ENCODE results near the gene ANKS6.
A peak's percentile ranks its signal among the peaks of the same experiment; 100 is the strongest.

The ANKS6 gene

DNA sequence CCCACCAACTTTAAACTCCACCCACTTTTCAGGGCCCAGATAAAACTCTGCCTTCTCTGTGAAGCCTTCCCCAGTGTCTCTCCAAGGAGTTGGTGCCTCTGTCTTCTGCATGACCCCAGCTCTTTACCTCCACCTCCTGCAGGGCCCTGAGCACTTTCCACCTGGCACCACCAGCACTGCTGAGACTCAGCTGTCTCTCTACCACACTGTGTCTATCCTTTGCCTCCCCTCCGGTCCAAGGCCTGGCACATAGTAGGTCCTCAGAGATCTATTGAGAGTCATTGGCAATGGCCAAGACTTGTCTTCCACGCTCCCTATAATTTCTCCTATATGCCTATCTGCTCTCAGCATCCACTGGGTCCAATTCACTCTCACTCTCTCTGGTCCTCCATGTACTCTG is 74.7 kb downstream of the ANKS6 start:
- Histone ChIP-seq H3K4me2 (ENCODE audit: low read length) (no peak overlapping the region), H3K9ac (ENCODE audit: low read depth, low read length) (no peak overlapping the region), H3K4me3 (ENCODE audit: low read length) (no peak overlapping the region), H3K36me3 (ENCODE audit: insufficient read depth, low read length) (no peaks in the 10 kb centered on the region), H3K4me1 (ENCODE audit: control insufficient read depth, insufficient read depth, low read length) (no peaks in the 10 kb centered on the region), H3K9me3 (replicated peaks; ENCODE audit: low read length) (no peaks in the 10 kb centered on the region), H3K27me3 (ENCODE audit: control insufficient read depth, insufficient read depth, low read length) (peaks cover 68% of the 10 kb centered on the region)

DNA sequence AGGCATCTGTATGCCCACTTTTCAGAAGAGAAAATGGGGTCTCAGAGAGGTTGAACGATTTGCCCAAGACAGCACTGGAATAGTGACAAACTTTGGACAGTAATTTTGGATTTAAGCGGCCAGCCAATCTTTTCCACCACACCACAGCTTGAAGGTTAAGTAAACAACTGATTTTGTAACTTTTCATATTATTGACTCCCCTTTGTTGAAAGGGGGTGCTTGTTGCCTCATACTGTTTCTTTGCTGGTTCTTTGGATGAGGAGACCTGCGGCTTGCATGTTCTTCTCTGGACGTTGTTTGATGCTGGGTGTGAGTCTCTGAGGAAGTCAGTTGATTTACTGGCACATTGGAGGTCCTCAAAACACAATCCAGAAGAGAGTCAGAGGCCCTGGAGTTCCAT is 76.0 kb downstream of the ANKS6 start:
- no peak overlapping the region for H3K9ac ChIP-seq (ENCODE audit: low read depth, low read length)
- no peak overlapping the region for H3K4me3 ChIP-seq (ENCODE audit: low read length)
- H3K27me3 ChIP-seq (ENCODE audit: control insufficient read depth, insufficient read depth, low read length), result peaks cover 68% of the 10 kb centered on the region
- no peak overlapping the region for H3K4me2 ChIP-seq (ENCODE audit: low read length)
- H3K36me3 ChIP-seq (ENCODE audit: insufficient read depth, low read length), result no peaks in the 10 kb centered on the region
- H3K9me3 ChIP-seq (replicated peaks; ENCODE audit: low read length), result no peaks in the 10 kb centered on the region
- no peaks in the 10 kb centered on the region for H3K4me1 ChIP-seq (ENCODE audit: control insufficient read depth, insufficient read depth, low read length)

DNA sequence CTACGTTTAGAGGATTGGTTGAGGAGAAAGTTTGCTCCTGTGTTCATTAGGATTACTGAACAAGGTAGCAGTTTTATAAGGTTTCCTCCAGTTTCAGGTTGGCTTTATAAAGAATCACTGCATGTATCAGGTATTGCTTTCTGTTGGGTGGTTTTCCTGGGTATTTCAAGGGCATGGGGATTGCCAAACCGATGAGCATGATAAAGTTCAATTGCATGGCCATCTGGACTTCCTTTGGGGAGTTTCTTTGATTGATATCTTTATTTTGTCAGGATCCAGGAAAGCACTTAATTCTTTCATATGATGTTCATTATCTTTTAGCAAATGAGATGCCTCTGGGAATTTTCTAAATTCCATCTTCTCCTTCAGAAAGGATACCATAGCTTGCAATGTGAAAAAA is 77.3 kb downstream of the ANKS6 start:
- Histone ChIP-seq H3K9ac (ENCODE audit: low read depth, low read length) (no peak overlapping the region), H3K4me3 (ENCODE audit: low read length) (no peak overlapping the region), H3K4me2 (ENCODE audit: low read length) (no peak overlapping the region), H3K36me3 (ENCODE audit: insufficient read depth, low read length) (no peaks in the 10 kb centered on the region), H3K9me3 (replicated peaks; ENCODE audit: low read length) (no peaks in the 10 kb centered on the region), H3K4me1 (ENCODE audit: control insufficient read depth, insufficient read depth, low read length) (no peaks in the 10 kb centered on the region), H3K27me3 (ENCODE audit: control insufficient read depth, insufficient read depth, low read length) (peaks cover 71% of the 10 kb centered on the region)

DNA sequence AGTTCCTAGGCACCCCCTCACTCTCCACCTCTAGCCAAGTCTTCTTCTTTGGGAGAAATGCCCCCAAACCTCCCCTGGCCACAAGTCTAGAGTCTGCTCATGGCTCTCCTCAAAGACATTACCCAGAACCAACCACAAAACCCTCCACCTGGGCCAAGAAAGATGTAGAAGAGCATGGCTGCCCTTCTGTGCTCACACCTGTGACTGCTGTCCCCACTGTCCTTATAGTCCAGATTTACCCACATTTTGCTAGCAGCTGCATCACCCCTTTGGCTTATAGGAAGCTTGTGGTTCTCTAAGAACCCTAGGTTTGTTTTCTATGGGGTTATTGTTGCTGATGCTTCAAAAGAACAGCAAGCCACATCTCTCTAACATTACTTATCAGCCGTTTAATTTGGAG is 81.5 kb downstream of the ANKS6 start:
- no peaks in the 10 kb centered on the region for H3K9me3 ChIP-seq (replicated peaks; ENCODE audit: low read length)
- peaks cover 84% of the 10 kb centered on the region for H3K27me3 ChIP-seq (ENCODE audit: control insufficient read depth, insufficient read depth, low read length)
- H3K9ac ChIP-seq (ENCODE audit: low read depth, low read length), result no peak overlapping the region
- H3K36me3 ChIP-seq (ENCODE audit: insufficient read depth, low read length), result no peaks in the 10 kb centered on the region
- H3K4me3 ChIP-seq (ENCODE audit: low read length), result no peak overlapping the region
- H3K4me1 ChIP-seq (ENCODE audit: control insufficient read depth, insufficient read depth, low read length), result no peaks in the 10 kb centered on the region
- H3K4me2 ChIP-seq (ENCODE audit: low read length), result no peak overlapping the region

DNA sequence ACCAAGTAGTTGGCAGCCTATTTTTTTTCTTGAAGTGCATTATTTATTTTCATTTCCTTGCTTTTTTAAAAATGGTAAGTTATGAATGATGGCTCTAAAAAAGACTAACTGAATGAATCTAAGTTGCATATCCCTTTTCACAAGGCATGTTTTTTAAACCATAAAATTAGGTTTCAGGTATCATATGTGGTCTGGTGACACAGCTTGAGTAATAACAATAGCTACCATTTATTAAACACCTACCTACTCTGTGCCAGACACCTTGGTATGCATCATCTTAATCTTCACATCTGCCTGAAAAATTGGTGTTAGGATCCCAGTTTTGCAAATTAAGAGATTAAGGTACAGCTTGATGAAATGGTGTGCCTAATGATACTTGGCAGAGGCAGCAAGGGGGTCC is 83.4 kb downstream of the ANKS6 start:
- H3K4me3 ChIP-seq (ENCODE audit: low read length), result no peak overlapping the region

DNA sequence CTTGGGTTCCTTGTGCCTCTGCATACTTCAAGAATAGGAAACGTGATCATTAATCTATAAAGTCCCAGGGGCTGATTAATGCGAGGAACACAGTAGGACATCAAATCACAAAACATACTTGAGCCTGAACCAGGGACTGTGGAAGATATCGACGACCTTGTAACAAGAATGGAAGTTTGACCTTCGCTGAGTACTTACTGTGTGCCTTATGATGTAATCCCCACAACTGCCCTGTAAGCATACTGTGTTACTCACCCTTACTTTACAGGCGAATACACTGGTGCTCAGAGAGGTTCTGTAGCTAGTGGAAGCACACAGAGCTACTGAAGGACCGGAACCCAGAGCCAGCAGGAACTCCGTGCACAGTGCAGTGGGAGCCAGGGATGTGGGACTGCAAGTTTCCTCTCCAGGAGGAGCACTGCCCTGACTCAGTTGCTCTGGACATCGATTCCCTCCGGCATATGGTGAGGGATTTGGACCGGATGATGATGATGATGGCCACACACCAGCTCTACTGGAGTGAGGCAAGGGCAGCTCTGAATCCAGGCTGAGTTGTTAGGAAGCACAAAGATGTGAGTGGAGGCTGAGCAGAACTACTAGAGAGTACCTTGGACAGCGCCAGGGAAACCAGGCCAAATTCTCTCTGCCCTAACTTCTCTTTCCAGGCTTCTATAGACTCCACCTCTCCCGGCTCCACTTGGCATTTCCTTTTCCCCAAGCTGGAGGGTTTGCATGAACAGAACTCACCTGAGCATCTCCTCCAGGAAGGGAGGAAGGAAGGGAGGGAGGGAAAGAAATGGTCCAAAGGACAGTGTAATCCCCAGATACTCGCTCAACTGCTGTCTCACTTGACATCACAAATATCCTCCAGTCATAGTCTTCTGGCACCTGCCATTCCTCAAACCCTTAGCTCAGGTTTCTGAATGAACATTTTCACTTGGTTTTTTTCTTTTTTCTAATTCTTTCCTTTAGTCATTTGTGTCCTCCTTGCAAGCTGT is 86.1 kb downstream of the ANKS6 start:
- peaks cover 6% of the 10 kb centered on the region for H3K4me1 ChIP-seq (ENCODE audit: control insufficient read depth, insufficient read depth, low read length)
- no peak overlapping the region for H3K4me2 ChIP-seq (ENCODE audit: low read length)
- H3K9me3 ChIP-seq (replicated peaks; ENCODE audit: low read length), result no peaks in the 10 kb centered on the region
- peaks cover 87% of the 10 kb centered on the region for H3K27me3 ChIP-seq (ENCODE audit: control insufficient read depth, insufficient read depth, low read length)
- no peaks in the 10 kb centered on the region for H3K36me3 ChIP-seq (ENCODE audit: insufficient read depth, low read length)
- no peak overlapping the region for H3K4me3 ChIP-seq (ENCODE audit: low read length)
- no peak overlapping the region for H3K9ac ChIP-seq (ENCODE audit: low read depth, low read length)

More for the DNA sequence above, 83.4 kb downstream of the ANKS6 start:
- H3K9ac ChIP-seq (ENCODE audit: low read depth, low read length), result no peak overlapping the region
- no peak overlapping the region for H3K4me2 ChIP-seq (ENCODE audit: low read length)
- H3K36me3 ChIP-seq (ENCODE audit: insufficient read depth, low read length), result no peaks in the 10 kb centered on the region
- H3K9me3 ChIP-seq (replicated peaks; ENCODE audit: low read length), result no peaks in the 10 kb centered on the region
- no peaks in the 10 kb centered on the region for H3K4me1 ChIP-seq (ENCODE audit: control insufficient read depth, insufficient read depth, low read length)
- peaks cover 85% of the 10 kb centered on the region for H3K27me3 ChIP-seq (ENCODE audit: control insufficient read depth, insufficient read depth, low read length)

DNA sequence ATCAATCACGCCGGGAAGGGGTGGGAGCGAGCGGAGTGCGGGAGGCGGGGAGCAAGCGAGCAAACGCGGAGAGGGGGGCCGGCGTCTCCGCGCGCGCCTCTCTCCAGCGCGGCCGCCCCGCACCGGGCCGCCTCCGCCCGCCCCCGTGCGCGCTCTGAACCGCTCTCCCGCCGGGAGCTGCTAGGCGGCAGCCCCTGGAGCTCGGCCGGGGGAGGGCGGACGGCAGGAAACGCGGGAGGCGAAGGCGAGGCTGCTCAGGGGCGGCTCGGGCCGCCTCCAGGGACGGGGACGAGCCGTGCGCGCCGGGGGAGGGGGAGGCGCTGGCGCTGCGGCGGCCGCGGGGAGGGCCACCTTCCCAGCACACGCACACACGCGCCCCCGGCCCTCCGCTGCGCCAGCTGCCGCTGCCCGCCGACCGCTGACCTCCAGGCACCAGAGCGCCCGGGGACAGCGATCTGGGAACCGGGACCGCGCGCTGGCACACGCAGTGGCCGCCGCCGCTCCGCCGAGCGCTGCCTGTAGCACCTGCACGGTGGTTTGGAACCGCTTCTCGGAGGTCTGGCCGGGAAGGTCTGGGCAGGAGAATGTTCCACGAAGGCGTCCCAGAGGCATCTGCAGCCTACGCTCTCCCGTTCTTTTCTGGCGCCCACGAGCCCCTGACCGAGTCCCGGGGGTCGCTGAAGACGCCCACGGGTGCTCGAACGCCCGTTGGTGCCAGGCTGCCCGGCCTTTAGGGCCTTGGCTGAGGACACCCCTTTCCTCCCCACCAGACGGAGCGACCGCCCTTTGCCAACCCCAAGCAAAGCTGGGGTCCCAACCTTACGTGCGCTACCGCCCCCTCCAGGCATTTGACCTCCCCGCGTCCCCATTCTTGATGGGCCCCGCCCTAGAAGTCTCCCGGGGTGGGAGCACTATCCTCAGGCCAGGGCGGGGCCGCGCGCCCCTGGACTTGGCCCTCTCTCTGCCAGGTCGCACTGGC is 87.1 kb downstream of the ANKS6 start, which contains the start of gene GABBR2:
Gene GABBR2, minus strand, starts transcription at position 3 of the 979 bp plus-strand sequence. CDS start 198 bp downstream, outside the sequence.
- peaks cover 87% of the 10 kb centered on the region for H3K27me3 ChIP-seq (ENCODE audit: control insufficient read depth, insufficient read depth, low read length)
- peaks cover 6% of the 10 kb centered on the region for H3K4me1 ChIP-seq (ENCODE audit: control insufficient read depth, insufficient read depth, low read length)
- no peaks in the 10 kb centered on the region for H3K36me3 ChIP-seq (ENCODE audit: insufficient read depth, low read length)
- no peaks in the 10 kb centered on the region for H3K9me3 ChIP-seq (replicated peaks; ENCODE audit: low read length)
- H3K9ac ChIP-seq (ENCODE audit: low read depth, low read length), result no peak within 1 kb of the TSS
- peak within 1 kb of the TSS; percentile 46 for H3K4me3 ChIP-seq (ENCODE audit: low read length)
- H3K4me2 ChIP-seq (ENCODE audit: low read length), result peak within 1 kb of the TSS; percentile 76

DNA sequence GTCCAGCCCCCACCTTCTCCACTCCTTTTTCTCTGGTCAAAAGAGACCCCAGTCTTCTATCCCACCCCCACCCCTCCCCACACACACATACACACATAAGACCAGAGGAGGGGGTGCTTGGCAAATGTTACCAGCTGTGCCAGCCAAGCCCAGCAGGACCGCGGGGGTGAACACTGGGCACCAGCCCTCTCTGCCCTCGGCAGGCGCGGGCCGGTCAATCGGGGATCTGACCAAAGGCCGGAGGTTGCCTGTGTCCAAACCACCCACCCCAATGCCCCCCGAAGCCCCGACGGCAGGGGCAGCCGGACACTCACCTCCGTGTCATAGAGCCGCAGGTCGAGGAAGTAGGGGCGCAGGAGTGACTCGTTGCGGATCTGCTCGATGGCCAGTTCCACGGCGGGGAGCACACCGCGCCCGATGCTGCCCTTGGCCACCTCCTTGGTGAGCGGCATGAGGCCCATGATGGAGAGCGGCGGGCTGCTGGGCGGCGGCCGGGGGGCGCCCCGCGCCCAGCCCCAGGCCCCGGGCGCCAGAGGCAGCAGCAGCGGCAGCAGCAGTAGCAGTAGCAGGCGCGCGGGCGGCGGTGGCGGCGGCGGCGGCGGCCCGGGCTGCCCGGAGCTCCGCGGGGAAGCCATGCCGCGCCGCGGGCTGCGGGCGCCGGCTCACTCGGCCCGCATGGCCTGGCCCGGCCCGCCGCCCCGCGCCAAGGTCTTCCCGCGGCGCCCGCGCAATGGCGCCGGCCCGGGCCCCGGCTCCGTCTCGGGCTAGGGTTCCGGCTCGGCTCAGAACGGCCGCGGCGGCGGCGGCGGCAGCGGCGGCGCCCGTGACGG is 88.0 kb downstream of the ANKS6 start:
- H3K4me3 ChIP-seq (ENCODE audit: low read length), result peak overlapping the region; percentile 42
- H3K27me3 ChIP-seq (ENCODE audit: control insufficient read depth, insufficient read depth, low read length), result peaks cover 86% of the 10 kb centered on the region
- H3K9ac ChIP-seq (ENCODE audit: low read depth, low read length), result no peak overlapping the region
- no peaks in the 10 kb centered on the region for H3K9me3 ChIP-seq (replicated peaks; ENCODE audit: low read length)
- no peaks in the 10 kb centered on the region for H3K36me3 ChIP-seq (ENCODE audit: insufficient read depth, low read length)
- peak overlapping the region; percentile 72 for H3K4me2 ChIP-seq (ENCODE audit: low read length)
- peaks cover 6% of the 10 kb centered on the region for H3K4me1 ChIP-seq (ENCODE audit: control insufficient read depth, insufficient read depth, low read length)

DNA sequence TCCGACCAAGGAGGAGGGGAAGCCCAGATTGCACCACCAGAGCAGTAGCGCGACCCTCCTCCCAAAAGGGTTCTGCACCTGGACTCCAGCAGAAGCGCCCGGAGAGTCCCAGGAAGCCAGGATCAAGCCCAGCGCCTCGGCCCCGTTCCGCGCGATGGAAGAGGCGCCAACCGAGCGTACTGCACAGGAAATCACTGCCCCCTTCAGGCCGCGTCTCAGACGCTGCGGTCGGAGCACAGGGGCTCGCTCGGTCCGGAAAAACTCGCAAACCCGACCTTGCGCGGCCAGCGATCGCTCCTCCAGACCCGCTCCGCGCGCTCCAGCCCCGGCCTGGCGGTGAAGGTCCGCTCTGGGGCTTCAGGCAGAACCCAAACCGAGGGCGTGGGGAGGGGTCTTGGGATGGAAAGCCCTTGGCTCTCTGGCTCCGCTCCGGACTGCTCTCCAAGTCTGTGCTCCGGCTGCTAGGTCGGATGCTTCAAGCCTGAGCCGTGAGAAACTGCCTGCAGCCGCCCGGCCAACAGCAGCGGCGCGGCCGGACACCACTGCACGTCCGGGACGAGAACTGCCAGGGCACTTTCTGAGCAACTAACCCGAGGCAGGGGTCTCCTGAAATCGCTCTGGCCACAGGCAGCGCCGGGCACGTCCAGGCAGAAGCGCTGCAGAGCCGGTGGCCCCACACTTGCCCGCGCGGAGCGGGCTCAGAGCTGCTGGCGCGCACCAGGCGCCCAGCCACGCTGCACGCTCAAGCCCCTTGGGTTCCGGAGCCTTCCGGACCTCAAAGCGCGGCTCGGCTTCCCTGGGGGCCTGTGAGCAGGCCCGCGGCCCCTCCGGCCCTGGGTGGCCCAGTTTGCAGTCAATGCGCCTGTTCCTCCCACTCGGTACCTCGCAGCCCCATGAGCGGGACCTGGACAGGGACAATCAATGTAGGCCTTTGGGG is 88.9 kb downstream of the ANKS6 start:
- Histone ChIP-seq H3K4me2 (ENCODE audit: low read length) (peak overlapping the region; percentile 76), H3K4me1 (ENCODE audit: control insufficient read depth, insufficient read depth, low read length) (peaks cover 6% of the 10 kb centered on the region), H3K36me3 (ENCODE audit: insufficient read depth, low read length) (no peaks in the 10 kb centered on the region), H3K4me3 (ENCODE audit: low read length) (peak overlapping the region; percentile 46), H3K9me3 (replicated peaks; ENCODE audit: low read length) (no peaks in the 10 kb centered on the region), H3K27me3 (ENCODE audit: control insufficient read depth, insufficient read depth, low read length) (peaks cover 86% of the 10 kb centered on the region), H3K9ac (ENCODE audit: low read depth, low read length) (no peak overlapping the region)

DNA sequence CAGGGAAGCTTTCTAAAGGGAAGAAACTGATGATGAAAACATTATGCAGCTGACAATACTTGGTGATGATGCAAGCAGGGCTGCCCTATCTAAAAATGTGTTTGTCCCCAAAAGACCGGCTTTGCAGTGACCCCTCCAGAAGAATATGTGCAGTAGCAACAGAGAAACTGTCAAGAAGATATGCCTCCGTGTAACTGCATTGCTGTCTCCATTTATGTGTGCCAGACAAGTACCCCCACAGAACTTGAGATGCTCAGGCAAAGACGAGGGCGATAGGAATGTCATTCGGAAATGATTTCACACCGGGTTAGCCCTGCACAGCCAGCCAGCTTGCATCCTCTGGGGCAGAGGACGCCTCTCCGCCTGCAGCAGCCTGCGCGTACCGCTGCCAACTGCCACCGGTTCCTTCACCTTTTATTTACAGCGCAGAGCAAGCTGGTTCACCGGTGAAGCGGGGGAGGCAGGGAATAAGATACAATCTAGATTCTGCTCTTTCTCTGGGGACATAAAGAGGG is 89.6 kb downstream of the ANKS6 start:
- Histone ChIP-seq H3K4me2 (ENCODE audit: low read length) (peak overlapping the region; percentile 76), H3K9ac (ENCODE audit: low read depth, low read length) (no peak overlapping the region), H3K9me3 (replicated peaks; ENCODE audit: low read length) (no peaks in the 10 kb centered on the region), H3K27me3 (ENCODE audit: control insufficient read depth, insufficient read depth, low read length) (peaks cover 85% of the 10 kb centered on the region), H3K4me3 (ENCODE audit: low read length) (no peak overlapping the region), H3K4me1 (ENCODE audit: control insufficient read depth, insufficient read depth, low read length) (peaks cover 6% of the 10 kb centered on the region), H3K36me3 (ENCODE audit: insufficient read depth, low read length) (no peaks in the 10 kb centered on the region)

Data from skeletal muscle satellite cell (primary cell).